HG03159 (cell line): ENCODE measurements around the gene AHCYL2.
"Not testable (repeated sequence)": the region's sequence is repeated elsewhere in the genome, so short reads cannot be mapped to it uniquely, and the experiment has no call there.

Experiments
- ATAC-seq: cut with Tn5 transposase; IDR thresholded peaks from one replicate; pipeline ENCODE4 v1.9.1; 2021; ENCODE audit warnings: mild to moderate bottlenecking, moderate library complexity; ENCODE audit not compliant: unreplicated experiment

AHCYL2 gene

GRCh38 chr7:129446925-129447324, 222.1 kb downstream of the AHCYL2 start:
- ATAC-seq = not testable (repeated sequence)

GRCh38 chr7:129447445-129447844, 222.6 kb downstream of the AHCYL2 start:
- not testable (repeated sequence) for ATAC-seq

GRCh38 chr7:129448608-129449007, 223.8 kb downstream of the AHCYL2 start:
- ATAC-seq = not testable (repeated sequence)

- ATAC-seq = no peak
These were observed 225.5 kb downstream of the AHCYL2 start for GRCh38 chr7:129450295-129450694.

GRCh38 chr7:129452589-129453231, 227.9 kb downstream of the AHCYL2 start:
- no peak for ATAC-seq

GRCh38 chr7:129453510-129454248, 228.8 kb downstream of the AHCYL2 start:
- ATAC-seq = no peak

GRCh38 chr7:129454249-129454551, 229.4 kb downstream of the AHCYL2 start:
- no peak for ATAC-seq

GRCh38 chr7:129456421-129456820, 231.6 kb downstream of the AHCYL2 start:
- ATAC-seq = no peak

- no peak for ATAC-seq
These were observed 232.3 kb downstream of the AHCYL2 start for GRCh38 chr7:129457101-129457500.

- no peak for ATAC-seq
These were observed 233.3 kb downstream of the AHCYL2 start for GRCh38 chr7:129458171-129458570.

- no peak for ATAC-seq
These were observed 237.0 kb downstream of the AHCYL2 start for GRCh38 chr7:129461809-129462208.

- ATAC-seq = no peak
These were observed 237.6 kb downstream of the AHCYL2 start for GRCh38 chr7:129462420-129462819.

GRCh38 chr7:129464194-129464593, 239.4 kb downstream of the AHCYL2 start:
- ATAC-seq = no peak

- ATAC-seq = no peak
These were observed 240.2 kb downstream of the AHCYL2 start for GRCh38 chr7:129465080-129465479.

GRCh38 chr7:129466796-129467195, 242.0 kb downstream of the AHCYL2 start:
- ATAC-seq = no peak

- ATAC-seq = no peak
These were observed 243.3 kb downstream of the AHCYL2 start for GRCh38 chr7:129468087-129468486.

- ATAC-seq = no peak
These were observed 243.7 kb downstream of the AHCYL2 start for GRCh38 chr7:129468547-129468946.

GRCh38 chr7:129469930-129470329, 245.1 kb downstream of the AHCYL2 start:
- no peak for ATAC-seq

- no peak for ATAC-seq
These were observed 245.6 kb downstream of the AHCYL2 start for GRCh38 chr7:129470411-129470810.

- ATAC-seq = no peak
These were observed 246.6 kb downstream of the AHCYL2 start for GRCh38 chr7:129471402-129471827.

GRCh38 chr7:129475931-129476330, 251.1 kb downstream of the AHCYL2 start:
- ATAC-seq = not testable (repeated sequence)

- ATAC-seq = not testable (repeated sequence)
These were observed 251.6 kb downstream of the AHCYL2 start for GRCh38 chr7:129476398-129476797.
